ENCODE data around the gene TAP2. TPM values are rescaled to one million over a fixed set of nuclear protein-coding genes. Genes with fewer than 3 reads are reported as not detected.

TAP2 gene
- total and polyA plus RNA-seq, 2 donors from 2014 or later, result 25.4 to 37.6 TPM

DNA sequence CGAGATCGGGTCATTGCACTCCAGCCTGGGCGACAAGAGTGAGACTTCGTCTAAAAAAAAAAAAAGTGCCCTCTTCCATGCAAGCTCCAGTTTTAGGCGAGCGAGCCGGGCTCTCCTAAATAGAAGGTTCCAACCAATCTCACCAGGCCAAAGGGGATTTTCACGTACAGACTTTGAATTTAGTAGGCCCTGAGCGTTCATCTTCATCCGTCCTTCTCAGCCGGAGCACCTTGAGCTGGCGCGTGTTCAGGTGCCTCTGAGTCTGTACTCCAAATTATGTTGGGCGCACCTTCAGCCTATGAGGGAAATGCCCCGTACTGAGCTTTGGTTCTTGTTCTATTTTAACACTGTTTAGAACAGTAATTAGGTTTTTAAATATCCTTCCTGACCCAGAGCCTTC is 817 bp upstream of the TAP2 start:
- DNase-seq (no peak), FAIRE-seq (no peak)
- H3K27ac ChIP-seq (ENCODE audit: low read depth in 2 of 2, low read length in 2 of 2), result no peak overlapping the region
- H3K9me3 ChIP-seq (ENCODE audit: control insufficient read depth in 2 of 3, insufficient read depth in 1 of 3, low read length in 3 of 3), result no peaks in the 10 kb centered on the region
- intact Hi-C loops (cut with DNase I), result no loop called here
- H3K27me3 ChIP-seq (ENCODE audit: control insufficient read depth, insufficient read depth, low read length), result no peaks in the 10 kb centered on the region
- TF ChIP-seq, protein P1, sequence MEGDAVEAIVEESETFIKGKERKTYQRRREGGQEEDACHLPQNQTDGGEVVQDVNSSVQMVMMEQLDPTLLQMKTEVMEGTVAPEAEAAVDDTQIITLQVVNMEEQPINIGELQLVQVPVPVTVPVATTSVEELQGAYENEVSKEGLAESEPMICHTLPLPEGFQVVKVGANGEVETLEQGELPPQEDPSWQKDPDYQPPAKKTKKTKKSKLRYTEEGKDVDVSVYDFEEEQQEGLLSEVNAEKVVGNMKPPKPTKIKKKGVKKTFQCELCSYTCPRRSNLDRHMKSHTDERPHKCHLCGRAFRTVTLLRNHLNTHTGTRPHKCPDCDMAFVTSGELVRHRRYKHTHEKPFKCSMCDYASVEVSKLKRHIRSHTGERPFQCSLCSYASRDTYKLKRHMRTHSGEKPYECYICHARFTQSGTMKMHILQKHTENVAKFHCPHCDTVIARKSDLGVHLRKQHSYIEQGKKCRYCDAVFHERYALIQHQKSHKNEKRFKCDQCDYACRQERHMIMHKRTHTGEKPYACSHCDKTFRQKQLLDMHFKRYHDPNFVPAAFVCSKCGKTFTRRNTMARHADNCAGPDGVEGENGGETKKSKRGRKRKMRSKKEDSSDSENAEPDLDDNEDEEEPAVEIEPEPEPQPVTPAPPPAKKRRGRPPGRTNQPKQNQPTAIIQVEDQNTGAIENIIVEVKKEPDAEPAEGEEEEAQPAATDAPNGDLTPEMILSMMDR (IDR thresholded peaks at IDR 0.05; ENCODE audit: borderline replicate concordance, extremely low read depth, insufficient read depth), result no peak
- H3K4me3 ChIP-seq (ENCODE audit: low read length in 3 of 3), result no peak overlapping the region
- H3K36me3 ChIP-seq (ENCODE audit: control insufficient read depth in 2 of 3, insufficient read depth in 3 of 3, low read length in 3 of 3), result peaks cover 0 to 17% (median 0%) of the 10 kb centered on the region in 3 donors
- H3K9ac ChIP-seq (ENCODE audit: low read length in 3 of 3), result no peak overlapping the region
- H3K4me1 ChIP-seq (ENCODE audit: control insufficient read depth in 2 of 3, insufficient read depth in 2 of 3, low read depth in 1 of 3, low read length in 3 of 3), result peaks cover 0 to 15% (median 0%) of the 10 kb centered on the region in 3 donors

- intact Hi-C loops (cut with DNase I), result no loop called here
- H3K36me3 ChIP-seq (ENCODE audit: control insufficient read depth in 2 of 3, insufficient read depth in 3 of 3, low read length in 3 of 3), result peaks cover 0 to 17% (median 0%) of the 10 kb centered on the region in 3 donors
- no peak for FAIRE-seq
- H3K9ac ChIP-seq (ENCODE audit: low read length in 3 of 3), result peak overlapping the region in 1 of 3 donors; percentile 67
- H3K27me3 ChIP-seq (ENCODE audit: control insufficient read depth, insufficient read depth, low read length), result no peaks in the 10 kb centered on the region
- no peak for DNase-seq
- H3K9me3 ChIP-seq (ENCODE audit: control insufficient read depth in 2 of 3, insufficient read depth in 1 of 3, low read length in 3 of 3), result no peaks in the 10 kb centered on the region
- H3K27ac ChIP-seq (ENCODE audit: low read depth in 2 of 2, low read length in 2 of 2), result peak overlapping the region; percentile 93 to 94
- H3K4me1 ChIP-seq (ENCODE audit: control insufficient read depth in 2 of 3, insufficient read depth in 2 of 3, low read depth in 1 of 3, low read length in 3 of 3), result peaks cover 0 to 12% (median 0%) of the 10 kb centered on the region in 3 donors
- TF ChIP-seq, protein P1 (IDR thresholded peaks at IDR 0.05; ENCODE audit: borderline replicate concordance, extremely low read depth, insufficient read depth), result no peak
- H3K4me3 ChIP-seq (ENCODE audit: low read length in 3 of 3), result peak overlapping the region; percentile 43 to 73 (median 63)
Observed at GRCh38 chr6:32837651-32838113, 857 bp downstream of the TAP2 start.

- FAIRE-seq, result no peak
- intact Hi-C loops (cut with DNase I), result no loop called here
- TF ChIP-seq, protein P1 (IDR thresholded peaks at IDR 0.05; ENCODE audit: borderline replicate concordance, extremely low read depth, insufficient read depth), result no peak
Observed at GRCh38 chr6:32836873-32837272, 1.7 kb downstream of the TAP2 start.

More at GRCh38 chr6:32836873-32837272, 1.7 kb downstream of the TAP2 start:
- Histone ChIP-seq H3K27me3 (ENCODE audit: control insufficient read depth, insufficient read depth, low read length) (no peaks in the 10 kb centered on the region), H3K9me3 (ENCODE audit: control insufficient read depth in 2 of 3, insufficient read depth in 1 of 3, low read length in 3 of 3) (no peaks in the 10 kb centered on the region), H3K36me3 (ENCODE audit: control insufficient read depth in 2 of 3, insufficient read depth in 3 of 3, low read length in 3 of 3) (peaks cover 0 to 15% (median 0%) of the 10 kb centered on the region in 3 donors), H3K9ac (ENCODE audit: low read length in 3 of 3) (no peak overlapping the region), H3K4me3 (ENCODE audit: low read length in 3 of 3) (no peak overlapping the region), H3K27ac (ENCODE audit: low read depth in 2 of 2, low read length in 2 of 2) (no peak overlapping the region), H3K4me1 (ENCODE audit: control insufficient read depth in 2 of 3, insufficient read depth in 2 of 3, low read depth in 1 of 3, low read length in 3 of 3) (peaks cover 0 to 6% (median 0%) of the 10 kb centered on the region in 3 donors)
- DNase-seq, result no peak

Data from kidney (tissue), 14 donors.